Smooth muscle cell (in vitro differentiated cells): ENCODE measurements around the gene PYURF. TPM values are rescaled to one million over a fixed set of nuclear protein-coding genes. Genes with fewer than 3 reads are reported as not detected.

Source experiments
- DNase-seq: peaks from one replicate; lab custom pipeline; 2025; ENCODE audit not compliant: unreplicated experiment; lab: John Stamatoyannopoulos, UW
- H2AFZ ChIP-seq: fragments of 200-600 bp; sonication (generic); 2 replicates; pipeline ENCODE4 v1.6.0; 2016; ENCODE audit warnings: antibody characterized with exemption, low read depth, mild to moderate bottlenecking
- H3F3A ChIP-seq: fragments of 200-600 bp; sonication (generic); 2 replicates; pipeline ENCODE4 v1.6.0; 2017; ENCODE audit warnings: antibody characterized with exemption, low read depth
- H3K27ac ChIP-seq: fragments of 200-600 bp; sonication (generic); 2 replicates; pipeline ENCODE4 v1.5.1; 2016; ENCODE audit warnings: low read depth, mild to moderate bottlenecking
- H3K27me3 ChIP-seq: fragments of 200-600 bp; sonication (generic); 2 replicates; pipeline ENCODE4 v1.6.1; 2016; ENCODE audit warnings: low read depth, mild to moderate bottlenecking
- H3K36me3 ChIP-seq: fragments of 200-600 bp; sonication (generic); 2 replicates; pipeline ENCODE4 v1.5.1; 2016; ENCODE audit warnings: low read depth
- H3K4me1 ChIP-seq: fragments of 200-600 bp; sonication (generic); 2 replicates; pipeline ENCODE4 v1.5.1; 2016; ENCODE audit warnings: low read depth
- H3K4me2 ChIP-seq: fragments of 200-600 bp; sonication (generic); 2 replicates; pipeline ENCODE4 v1.6.0; 2016; ENCODE audit warnings: mild to moderate bottlenecking
- H3K4me3 ChIP-seq: fragments of 200-600 bp; sonication (generic); 2 replicates; pipeline ENCODE4 v1.5.1; 2016; ENCODE audit warnings: mild to moderate bottlenecking
- H3K79me2 ChIP-seq: fragments of 200-600 bp; sonication (generic); 2 replicates; pipeline ENCODE4 v1.6.0; 2016; ENCODE audit warnings: low read depth, mild to moderate bottlenecking
- H3K9ac ChIP-seq: fragments of 200-600 bp; sonication (generic); 2 replicates; pipeline ENCODE4 v1.6.0; 2016; ENCODE audit warnings: low read depth
- H3K9me3 ChIP-seq: fragments of 200-600 bp; sonication (generic); replicated peaks from 2 replicates; pipeline ENCODE4 v1.5.1; 2016; ENCODE audit warnings: low read depth
- H4K20me1 ChIP-seq: fragments of 200-600 bp; sonication (generic); 2 replicates; pipeline ENCODE4 v1.6.0; 2016; ENCODE audit warnings: low read depth
- CTCF ChIP-seq: fragments of 200-600 bp; sonication (generic); IDR thresholded peaks from 2 replicates; pipeline ENCODE4 v1.5.1; 2017; ENCODE audit warnings: borderline replicate concordance, mild to moderate bottlenecking, antibody characterized with exemption; ENCODE audit not compliant: insufficient read depth, poor library complexity, severe bottlenecking
- WGBS: methylation state at CpG from one replicate; pipeline ENCODE4 v1.1.7; 2016; ENCODE audit warnings: low lambda C conversion rate; 5-methylcytosine and 5-hydroxymethylcytosine counted together
- polyA plus RNA-seq: library from polyadenylated mRNA; unstranded; fragments of >200 nt; fragmentation: Nextera tagmentation; extraction: Ambion mirVana; gene quantifications from 2 replicates; pipeline ENCODE4 v1.2.1, GENCODE V29; 2016
- total RNA-seq: library from RNA; depleted of rRNA; stranded (reverse); fragments of >200 nt; gene quantifications from 2 replicates; pipeline ENCODE4 v1.2.3, GENCODE V29; 2014

The PYURF gene
- total and polyA plus RNA-seq, 2 experiments from 2014 or later, result 87.7 to 92.1 TPM

- no peaks in the 10 kb centered on the region for H3K4me1 ChIP-seq
- H3K27me3 ChIP-seq, result no peaks in the 10 kb centered on the region
- H3K36me3 ChIP-seq, result no peaks in the 10 kb centered on the region
- H3K27ac ChIP-seq, result no peak overlapping the region
- no peak overlapping the region for H3K4me3 ChIP-seq
- WGBS, result 93% methylated on average over 4 of the region's 4 CpGs
- H3K9me3 ChIP-seq, result no peaks in the 10 kb centered on the region
- DNase-seq, result no peak
- no peak overlapping the region for H3K9ac ChIP-seq
- H2AFZ ChIP-seq, result no peak overlapping the region
- H3K79me2 ChIP-seq, result no peaks in the 10 kb centered on the region
- H4K20me1 ChIP-seq, result no peaks in the 10 kb centered on the region
- H3F3A ChIP-seq, result no peaks in the 10 kb centered on the region
- no peak for TF ChIP-seq CTCF
- H3K4me2 ChIP-seq, result no peak overlapping the region
These were observed 34.3 kb downstream of the PYURF start for GRCh38 chr4:88489100-88489761.

GRCh38 chr4:88481537-88481936 lies 42.0 kb downstream of the PYURF start:
- Histone ChIP-seq H3K27me3 (no peaks in the 10 kb centered on the region), H2AFZ (no peak overlapping the region), H3K9ac (no peak overlapping the region), H3K27ac (no peak overlapping the region), H4K20me1 (no peaks in the 10 kb centered on the region), H3K4me3 (no peak overlapping the region), H3K4me2 (no peak overlapping the region), H3K79me2 (no peaks in the 10 kb centered on the region), H3F3A (no peaks in the 10 kb centered on the region), H3K9me3 (no peaks in the 10 kb centered on the region), H3K4me1 (no peaks in the 10 kb centered on the region), H3K36me3 (no peaks in the 10 kb centered on the region)
- TF ChIP-seq CTCF, result no peak
- 27% methylated on average over 1 of the region's 1 CpG for WGBS
- DNase-seq, result no peak

- H3K4me2 ChIP-seq, result no peak overlapping the region
- H4K20me1 ChIP-seq, result no peaks in the 10 kb centered on the region
- 97% methylated on average over 2 of the region's 2 CpGs for WGBS
- no peaks in the 10 kb centered on the region for H3K9me3 ChIP-seq
- H3K27me3 ChIP-seq, result no peaks in the 10 kb centered on the region
- TF ChIP-seq CTCF, result no peak
- H3K27ac ChIP-seq, result no peak overlapping the region
- no peak overlapping the region for H3K9ac ChIP-seq
- no peak for DNase-seq
- no peaks in the 10 kb centered on the region for H3K36me3 ChIP-seq
- H3K4me1 ChIP-seq, result no peaks in the 10 kb centered on the region
- no peaks in the 10 kb centered on the region for H3F3A ChIP-seq
- H3K4me3 ChIP-seq, result no peak overlapping the region
- H2AFZ ChIP-seq, result no peak overlapping the region
- H3K79me2 ChIP-seq, result no peaks in the 10 kb centered on the region
These were observed 45.3 kb downstream of the PYURF start for GRCh38 chr4:88478247-88478646.

GRCh38 chr4:88477229-88477860 lies 46.2 kb downstream of the PYURF start:
- no peaks in the 10 kb centered on the region for H3K36me3 ChIP-seq
- no peaks in the 10 kb centered on the region for H3K27me3 ChIP-seq
- H3K4me3 ChIP-seq, result no peak overlapping the region
- H3F3A ChIP-seq, result no peaks in the 10 kb centered on the region
- TF ChIP-seq CTCF, result no peak
- H3K27ac ChIP-seq, result no peak overlapping the region
- no peaks in the 10 kb centered on the region for H4K20me1 ChIP-seq
- no peak overlapping the region for H3K9ac ChIP-seq
- H2AFZ ChIP-seq, result no peak overlapping the region
- H3K9me3 ChIP-seq, result no peaks in the 10 kb centered on the region
- 88% methylated on average over 2 of the region's 5 CpGs for WGBS
- H3K4me1 ChIP-seq, result no peaks in the 10 kb centered on the region
- no peak for DNase-seq
- no peaks in the 10 kb centered on the region for H3K79me2 ChIP-seq
- no peak overlapping the region for H3K4me2 ChIP-seq
